GM12878 (cell line): ENCODE data around the gene ASMTL. TPM values are rescaled to one million over a fixed set of nuclear protein-coding genes. Genes with fewer than 3 reads are reported as not detected.
A peak's percentile ranks its signal among the peaks of the same experiment; 100 is the strongest.

Source experiments
- ATAC-seq: fragments of 200-7000 bp; cut with Tn5 transposase; 3 replicates; pipeline ENCODE4 v1.9.1; 2020; ENCODE audit warnings: mild to moderate bottlenecking, moderate library complexity
- BruUV-seq: library from RNA; stranded (reverse); fragments of 400-500 nt; replicated peaks from 2 replicates; lab custom pipeline; 2021; lab: Mats Ljungman, UMichigan
- CTCF ChIA-PET: fragments of 300-600 bp; sonication (Branson Sonifier 250); formaldehyde crosslinking; extraction: SDS; loops from one replicate; lab custom pipeline; 2021; ENCODE audit warnings: inconsistent platforms; lab: Yijun Ruan, JAX
- POLR2A ChIA-PET: fragments of 350-600 bp; formaldehyde crosslinking; extraction: SDS; loops from one replicate; lab custom pipeline; 2021; ENCODE audit warnings: inconsistent platforms; lab: Charles Lee
- RAD21 ChIA-PET: fragments of 300-600 bp; sonication (Branson Sonifier 250); formaldehyde crosslinking; loops from one replicate; lab custom pipeline; 2023; ENCODE audit warnings: antibody characterized with exemption; ENCODE audit not compliant: unreplicated experiment; lab: Charles Lee
- SMC1A ChIA-PET: fragments of 300-600 bp; sonication (Branson Sonifier 250); formaldehyde crosslinking; loops from one replicate; lab custom pipeline; 2023; ENCODE audit not compliant: unreplicated experiment, uncharacterized antibody; lab: Charles Lee
- DNase-seq: peaks from one replicate; pipeline ENCODE4 v3.0.0-alpha.2; 2011; ENCODE audit warnings: low read depth, low spot score
- FAIRE-seq: peaks from 3 replicates; lab custom pipeline; 2011; peaks lifted over from hg19 to GRCh38; lab: Jason Lieb, UNC
- H2AFZ ChIP-seq: 2 replicates; pipeline ENCODE4 v1.6.0; 2011; ENCODE audit warnings: low read depth, low read length, control low read depth; ENCODE audit not compliant: control insufficient read depth
- H3K27ac ChIP-seq: 2 replicates; pipeline ENCODE4 v1.5.1; 2011; ENCODE audit warnings: control low read depth; ENCODE audit not compliant: control insufficient read depth, insufficient read depth
- H3K27me3 ChIP-seq, 2 experiments: replicated peaks in 1 of 2; 2 replicates each; pipeline versions ENCODE4 v1.6.0 to v1.6.1; 2011; ENCODE audit warnings: low read length in 1 of 2; ENCODE audit not compliant: control insufficient read depth in 2 of 2, insufficient read depth in 2 of 2
- H3K36me3 ChIP-seq, 2 experiments: 2 replicates each; pipeline ENCODE4 v1.5.1; 2011; ENCODE audit warnings: low read length in 1 of 2; ENCODE audit not compliant: control insufficient read depth in 2 of 2, insufficient read depth in 2 of 2
- H3K4me1 ChIP-seq: 2 replicates; pipeline ENCODE4 v1.6.1; 2011; ENCODE audit warnings: mild to moderate bottlenecking, low read length, moderate library complexity, mixed read lengths; ENCODE audit not compliant: control insufficient read depth, insufficient read depth
- H3K4me2 ChIP-seq: 2 replicates; pipeline ENCODE4 v1.6.0; 2011; ENCODE audit warnings: control low read depth; ENCODE audit not compliant: control insufficient read depth, insufficient read depth
- H3K4me3 ChIP-seq: fragments of 200-600 bp; sonication (generic); 2 replicates; pipeline ENCODE4 v1.5.1; 2016
- H3K79me2 ChIP-seq: 2 replicates; pipeline ENCODE4 v1.6.0; 2011; ENCODE audit warnings: low read length; ENCODE audit not compliant: control insufficient read depth, insufficient read depth
- H3K9ac ChIP-seq: 2 replicates; pipeline ENCODE4 v1.8.0; 2011; ENCODE audit warnings: low read length, control low read depth, mixed read lengths; ENCODE audit not compliant: control insufficient read depth, insufficient read depth
- H3K9me3 ChIP-seq: replicated peaks from 3 replicates; pipeline ENCODE4 v1.5.1; 2011; ENCODE audit warnings: mild to moderate bottlenecking, low read length; ENCODE audit not compliant: control insufficient read depth, insufficient read depth
- H4K20me1 ChIP-seq: 2 replicates; pipeline ENCODE4 v1.6.0; 2011; ENCODE audit not compliant: control insufficient read depth, insufficient read depth
- BHLHE40 ChIP-seq, 2 experiments: fragments of 450-650 bp in 1 of 2; IDR thresholded peaks; 2 replicates each; pipeline ENCODE4 v1.6.1; 2011 to 2017; ENCODE audit warnings: low read depth in 2 of 2, borderline replicate concordance in 1 of 2, improper control_type of control experiment in 1 of 2, low read length in 1 of 2, mild to moderate bottlenecking in 1 of 2
- CHD4 ChIP-seq: fragments of 200-600 bp; sonication (generic); IDR thresholded peaks from 2 replicates; pipeline ENCODE4 v1.6.1; 2016; ENCODE audit warnings: mild to moderate bottlenecking
- CREM ChIP-seq: IDR thresholded peaks from 2 replicates; pipeline ENCODE4 v1.6.1; 2014; ENCODE audit warnings: antibody characterized with exemption, low read depth
- EGR1 ChIP-seq, 2 experiments: IDR thresholded peaks; 1 replicate in 1 of 2; 2 replicates in 1 of 2; pipeline ENCODE4 v1.6.1; 2011 to 2012; ENCODE audit warnings: low read depth in 2 of 2, low read length in 2 of 2, borderline replicate concordance in 1 of 2, mild to moderate bottlenecking in 1 of 2, moderate library complexity in 1 of 2
- FOXM1 ChIP-seq: IDR thresholded peaks from 2 replicates; pipeline ENCODE4 v1.6.1; 2012; ENCODE audit warnings: low read depth, mild to moderate bottlenecking, inconsistent platforms, low read length, moderate library complexity
- HCFC1 ChIP-seq: fragments of 150-350 bp; IDR thresholded peaks from 2 replicates; pipeline ENCODE4 v1.6.1; 2014; ENCODE audit warnings: low read length
- HDAC6 ChIP-seq: fragments of 200-600 bp; sonication (generic); IDR thresholded peaks from one replicate; pipeline ENCODE4 v1.8.0; 2017; ENCODE audit warnings: antibody characterized with exemption; ENCODE audit not compliant: unreplicated experiment
- PAX8 ChIP-seq: fragments of 450-650 bp; IDR thresholded peaks from 2 replicates; pipeline ENCODE4 v1.6.1; 2017; ENCODE audit warnings: mild to moderate bottlenecking, moderate library complexity
- POU2F2 ChIP-seq: IDR thresholded peaks from 3 replicates; pipeline ENCODE4 v1.6.1; 2011; ENCODE audit warnings: low read depth, mild to moderate bottlenecking, low read length, borderline replicate concordance
- SIX5 ChIP-seq: IDR thresholded peaks from 2 replicates; pipeline ENCODE4 v1.6.1; 2011; ENCODE audit warnings: mild to moderate bottlenecking, low read depth, low read length, moderate library complexity; ENCODE audit not compliant: severe bottlenecking
- SREBF2 ChIP-seq: IDR thresholded peaks from 2 replicates; pipeline ENCODE4 v1.6.1; 2012; ENCODE audit warnings: mild to moderate bottlenecking, low read length
- ZBTB40 ChIP-seq: fragments of 450-650 bp; IDR thresholded peaks from 2 replicates; pipeline ENCODE4 v1.6.1; 2016; ENCODE audit warnings: mild to moderate bottlenecking, moderate library complexity, borderline replicate concordance
- ZNF217 ChIP-seq: fragments of 450-650 bp; IDR thresholded peaks from 2 replicates; pipeline ENCODE4 v1.6.1; 2017; ENCODE audit warnings: antibody characterized with exemption, mild to moderate bottlenecking
- ZNF622 ChIP-seq: fragments of 450-650 bp; IDR thresholded peaks from 2 replicates; pipeline ENCODE4 v1.6.1; 2017; ENCODE audit warnings: mild to moderate bottlenecking, inconsistent platforms
- WGBS: methylation state at CpG from one replicate; pipeline ENCODE4 v1.1.6; 2016; ENCODE audit warnings: low lambda C conversion rate; ENCODE audit not compliant: insufficient replicate concordance, insufficient coverage; ENCODE audit errors: missing lambda C conversion rate; 5-methylcytosine and 5-hydroxymethylcytosine counted together
- in situ Hi-C: fragments of 300-500 bp; cut with MboI; formaldehyde crosslinking; loops from 9 replicates; pipeline ENCODE4 v1.14.3; 2018; ENCODE audit warnings: mixed read lengths
- intact Hi-C: fragments of 100-400 bp; cut with micrococcal nuclease; formaldehyde crosslinking; loops from one replicate; pipeline ENCODE4 v1.14.2; 2022; ENCODE audit not compliant: unreplicated experiment
- polyA plus RNA-seq, 11 experiments: library from polyadenylated mRNA; depleted of rRNA in 4 of 11; unstranded in 6 of 11; stranded (reverse) in 5 of 11; fragments of >200 nt; fragmentation: Nextera tagmentation in 4 of 11; fragmentation: Illumina TruSeq in 1 of 11; extraction: Ambion mirVana in 4 of 11; extraction: Trizol in 1 of 11; gene quantifications; 1 replicate in 1 of 11; 2 replicates in 10 of 11; pipeline versions ENCODE4 v1.2.1 to v1.2.3, GENCODE V29; 2011 to 2016; ENCODE audit warnings: inconsistent platforms in 2 of 11, missing spikeins in 2 of 11, low read depth in 1 of 11
- total RNA-seq, 4 experiments: library from RNA; depleted of rRNA in 3 of 4; stranded (reverse); fragments of >200 nt in 3 of 4; fragmentation: Illumina TruSeq in 1 of 4; extraction: Trizol in 1 of 4; gene quantifications; 2 replicates each; pipeline versions ENCODE4 v1.2.1 to v1.2.3, GENCODE V29; 2013 to 2021
- TF ChIP-seq, protein P1 (sequence below): fragments of 450-650 bp; IDR thresholded peaks from 2 replicates; pipeline ENCODE4 v1.6.1; 2017; ENCODE audit warnings: mild to moderate bottlenecking
- TF ChIP-seq, protein P2 (sequence below), 3 experiments: IDR thresholded peaks in 2 of 3; conservative IDR thresholded peaks in 1 of 3; 2 replicates each; pipeline ENCODE4 v1.5.1; 2011; ENCODE audit warnings: low read depth in 3 of 3, low read length in 3 of 3, mild to moderate bottlenecking in 3 of 3, control low read depth in 2 of 3, moderate library complexity in 2 of 3, inconsistent platforms in 1 of 3, mixed read lengths in 1 of 3; ENCODE audit not compliant: control insufficient read depth in 2 of 3, insufficient read depth in 1 of 3; ENCODE audit errors: extremely low read depth in 1 of 3

Gene ASMTL
- total and polyA plus RNA-seq, 10 of the 15 experiments (the other 5 are each of a cell fraction or from before 2014, with no cell fraction given) = 1.6 to 51.9 (median 32.1) TPM

GRCh38 chrX:1392376-1393068 is 60.2 kb downstream of the ASMTL start:
- in situ Hi-C loops = no loop called here
- Histone ChIP-seq H2AFZ (peak overlapping the region; percentile 28), H4K20me1 (peaks cover 19% of the 10 kb centered on the region; the same call in 1 of the 2 replicates)
- TF ChIP-seq PAX8 (no peak), ZBTB40 (no peak), ZNF622 (no peak), POU2F2 (peak; percentile 38; the same call in 1 of the 3 replicates), CREM (peak; percentile 50; the same call in 1 of the 2 replicates), BHLHE40 (IDR thresholded peaks at IDR 0.05; ENCODE audit: borderline replicate concordance in 1 of 2, low read depth in 2 of 2, low read length in 1 of 2) (peak in 1 of 2 experiments; percentile 28; a peak in 1 of 4 replicates), HDAC6 (no peak), EGR1 (IDR thresholded peaks at IDR 0.05; ENCODE audit: borderline replicate concordance in 1 of 2, low read depth in 2 of 2, low read length in 2 of 2) (peak in 1 of 2 experiments; percentile 19; a peak in 1 of 3 replicates), ZNF217 (peak; percentile 42; the same call in 1 of the 2 replicates), SIX5 (no peak), CHD4 (no peak), HCFC1 (peak; percentile 41; the same call in 1 of the 2 replicates), FOXM1 (no peak), SREBF2 (no peak)
- TF ChIP-seq, protein P1, sequence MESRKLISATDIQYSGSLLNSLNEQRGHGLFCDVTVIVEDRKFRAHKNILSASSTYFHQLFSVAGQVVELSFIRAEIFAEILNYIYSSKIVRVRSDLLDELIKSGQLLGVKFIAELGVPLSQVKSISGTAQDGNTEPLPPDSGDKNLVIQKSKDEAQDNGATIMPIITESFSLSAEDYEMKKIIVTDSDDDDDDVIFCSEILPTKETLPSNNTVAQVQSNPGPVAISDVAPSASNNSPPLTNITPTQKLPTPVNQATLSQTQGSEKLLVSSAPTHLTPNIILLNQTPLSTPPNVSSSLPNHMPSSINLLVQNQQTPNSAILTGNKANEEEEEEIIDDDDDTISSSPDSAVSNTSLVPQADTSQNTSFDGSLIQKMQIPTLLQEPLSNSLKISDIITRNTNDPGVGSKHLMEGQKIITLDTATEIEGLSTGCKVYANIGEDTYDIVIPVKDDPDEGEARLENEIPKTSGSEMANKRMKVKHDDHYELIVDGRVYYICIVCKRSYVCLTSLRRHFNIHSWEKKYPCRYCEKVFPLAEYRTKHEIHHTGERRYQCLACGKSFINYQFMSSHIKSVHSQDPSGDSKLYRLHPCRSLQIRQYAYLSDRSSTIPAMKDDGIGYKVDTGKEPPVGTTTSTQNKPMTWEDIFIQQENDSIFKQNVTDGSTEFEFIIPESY = no peak
- TF ChIP-seq, protein P2, sequence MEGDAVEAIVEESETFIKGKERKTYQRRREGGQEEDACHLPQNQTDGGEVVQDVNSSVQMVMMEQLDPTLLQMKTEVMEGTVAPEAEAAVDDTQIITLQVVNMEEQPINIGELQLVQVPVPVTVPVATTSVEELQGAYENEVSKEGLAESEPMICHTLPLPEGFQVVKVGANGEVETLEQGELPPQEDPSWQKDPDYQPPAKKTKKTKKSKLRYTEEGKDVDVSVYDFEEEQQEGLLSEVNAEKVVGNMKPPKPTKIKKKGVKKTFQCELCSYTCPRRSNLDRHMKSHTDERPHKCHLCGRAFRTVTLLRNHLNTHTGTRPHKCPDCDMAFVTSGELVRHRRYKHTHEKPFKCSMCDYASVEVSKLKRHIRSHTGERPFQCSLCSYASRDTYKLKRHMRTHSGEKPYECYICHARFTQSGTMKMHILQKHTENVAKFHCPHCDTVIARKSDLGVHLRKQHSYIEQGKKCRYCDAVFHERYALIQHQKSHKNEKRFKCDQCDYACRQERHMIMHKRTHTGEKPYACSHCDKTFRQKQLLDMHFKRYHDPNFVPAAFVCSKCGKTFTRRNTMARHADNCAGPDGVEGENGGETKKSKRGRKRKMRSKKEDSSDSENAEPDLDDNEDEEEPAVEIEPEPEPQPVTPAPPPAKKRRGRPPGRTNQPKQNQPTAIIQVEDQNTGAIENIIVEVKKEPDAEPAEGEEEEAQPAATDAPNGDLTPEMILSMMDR (IDR thresholded peaks at IDR 0.05 in 2 of 3, conservative IDR thresholded peaks at IDR 0.05 in 1 of 3; ENCODE audit: control insufficient read depth in 2 of 3, extremely low read depth in 1 of 3, insufficient read depth in 1 of 3, low read depth in 3 of 3, low read length in 3 of 3) = no peak

More at GRCh38 chrX:1392376-1393068, 60.2 kb downstream of the ASMTL start:
- DNase-seq = no peak
- CTCF ChIA-PET = no interaction called here
- Histone ChIP-seq H3K79me2 (peaks cover 75% of the 10 kb centered on the region), H3K4me1 (peaks cover 10% of the 10 kb centered on the region), H3K27me3 (no peaks in the 10 kb centered on the region), H3K9ac (peak overlapping the region; percentile 99), H3K4me2 (peak overlapping the region; percentile 87), H3K4me3 (peak overlapping the region; percentile 77), H3K36me3 (peaks cover 22 to 26% of the 10 kb centered on the region in 2 experiments; a peak in 3 of 4 replicates), H3K9me3 (no peaks in the 10 kb centered on the region), H3K27ac (peak overlapping the region; percentile 99)
- SMC1A ChIA-PET = no interaction called here
- no peak for FAIRE-seq
- POLR2A ChIA-PET = no interaction called here
- under 1% methylated on average over 58 of the region's 76 CpGs for WGBS
- intact Hi-C loops = loop anchor here (1.0 to 2.0 kb wide), 3 partner anchors 60 to 146 kb away; partner anchors contain the start of gene ASMTL
- no TSS peak for BruUV-seq
- ATAC-seq = peak; percentile 56
- RAD21 ChIA-PET = no interaction called here
